ENCODE data around the gene CHRM1. TPM values are rescaled to one million over a fixed set of nuclear protein-coding genes. Genes with fewer than 3 reads are reported as not detected.

CHRM1 gene
- total RNA-seq = 4.7 TPM
- long read RNA-seq, transcript CHRM1-201 (2 exons, 2,964 nt) = major isoform, 17 of 19 reads
- long read RNA-seq, partial matches to known transcripts = 0 of 19 reads
- long read RNA-seq, other reads (novel, unspliced or antisense) = 1 of 19 reads

- Histone ChIP-seq H3K27ac (peak within 1 kb of the TSS; percentile 17), H3K9me3 (no peaks in the 10 kb centered on the region), H3K4me1 (peaks cover 22% of the 10 kb centered on the region), H3K4me3 (peak within 1 kb of the TSS; percentile 31), H3K27me3 (peaks cover 54% of the 10 kb centered on the region), H3K36me3 (no peaks in the 10 kb centered on the region)
- DNase-seq (no peak), ATAC-seq (peak; percentile 3)
- intact Hi-C loops (cut with DNase I) = no loop called here
- TF ChIP-seq, protein P1, sequence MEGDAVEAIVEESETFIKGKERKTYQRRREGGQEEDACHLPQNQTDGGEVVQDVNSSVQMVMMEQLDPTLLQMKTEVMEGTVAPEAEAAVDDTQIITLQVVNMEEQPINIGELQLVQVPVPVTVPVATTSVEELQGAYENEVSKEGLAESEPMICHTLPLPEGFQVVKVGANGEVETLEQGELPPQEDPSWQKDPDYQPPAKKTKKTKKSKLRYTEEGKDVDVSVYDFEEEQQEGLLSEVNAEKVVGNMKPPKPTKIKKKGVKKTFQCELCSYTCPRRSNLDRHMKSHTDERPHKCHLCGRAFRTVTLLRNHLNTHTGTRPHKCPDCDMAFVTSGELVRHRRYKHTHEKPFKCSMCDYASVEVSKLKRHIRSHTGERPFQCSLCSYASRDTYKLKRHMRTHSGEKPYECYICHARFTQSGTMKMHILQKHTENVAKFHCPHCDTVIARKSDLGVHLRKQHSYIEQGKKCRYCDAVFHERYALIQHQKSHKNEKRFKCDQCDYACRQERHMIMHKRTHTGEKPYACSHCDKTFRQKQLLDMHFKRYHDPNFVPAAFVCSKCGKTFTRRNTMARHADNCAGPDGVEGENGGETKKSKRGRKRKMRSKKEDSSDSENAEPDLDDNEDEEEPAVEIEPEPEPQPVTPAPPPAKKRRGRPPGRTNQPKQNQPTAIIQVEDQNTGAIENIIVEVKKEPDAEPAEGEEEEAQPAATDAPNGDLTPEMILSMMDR (IDR thresholded peaks at IDR 0.05) = no peak
Measured at GRCh38 chr11:62921201-62921572, at the start of gene CHRM1. Gene CHRM1 (minus strand): TSS chr11:62921363. CDS start chr11:62911100, 10,263 bp downstream.

DNA sequence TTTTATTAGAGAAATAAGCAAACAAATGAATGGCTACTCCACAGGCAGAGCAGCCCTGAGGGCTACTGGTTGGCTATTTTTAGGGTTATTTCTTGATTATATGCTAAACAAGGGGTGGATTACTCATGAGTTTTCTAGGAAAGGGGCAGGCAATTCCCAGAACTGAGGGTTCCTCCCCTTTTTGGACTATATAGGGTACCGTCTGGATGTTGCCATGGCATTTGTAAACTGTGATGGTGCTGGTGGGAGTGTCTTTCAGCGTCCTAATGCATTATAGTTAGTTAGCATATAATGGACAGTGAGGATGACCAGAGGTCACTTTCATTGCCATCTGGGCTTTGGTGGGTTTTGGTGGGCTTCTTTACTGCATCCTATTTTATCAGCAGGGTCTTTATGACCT is 44.4 kb upstream of the CHRM1 start:
- Histone ChIP-seq H3K9me3 (no peaks in the 10 kb centered on the region), H3K27ac (no peak overlapping the region), H3K27me3 (peaks cover 6% of the 10 kb centered on the region), H3K36me3 (no peaks in the 10 kb centered on the region), H3K4me1 (no peaks in the 10 kb centered on the region), H3K4me3 (no peak overlapping the region)
- intact Hi-C loops (cut with DNase I) = no loop called here
- TF ChIP-seq, protein P1 (IDR thresholded peaks at IDR 0.05) = no peak
- ATAC-seq (no peak), DNase-seq (no peak)

- no peak for DNase-seq
- intact Hi-C loops (cut with DNase I) = no loop called here
Measured at GRCh38 chr11:62962391-62962790, 41.2 kb upstream of the CHRM1 start.

GRCh38 chr11:62961017-62961570 is 39.9 kb upstream of the CHRM1 start:
- Histone ChIP-seq H3K27ac (no peak overlapping the region), H3K36me3 (no peaks in the 10 kb centered on the region), H3K4me1 (peaks cover 13% of the 10 kb centered on the region), H3K27me3 (no peaks in the 10 kb centered on the region), H3K9me3 (no peaks in the 10 kb centered on the region), H3K4me3 (no peak overlapping the region)
- no peak for ATAC-seq
- intact Hi-C loops (cut with DNase I) = no loop called here
- DNase-seq = no peak
- TF ChIP-seq, protein P1 (IDR thresholded peaks at IDR 0.05) = no peak

More at GRCh38 chr11:62962391-62962790, 41.2 kb upstream of the CHRM1 start:
- TF ChIP-seq, protein P1 (IDR thresholded peaks at IDR 0.05) = no peak
- no peak for ATAC-seq
- H3K36me3 ChIP-seq = no peaks in the 10 kb centered on the region
- H3K9me3 ChIP-seq = no peaks in the 10 kb centered on the region
- no peaks in the 10 kb centered on the region for H3K27me3 ChIP-seq
- H3K27ac ChIP-seq = no peak overlapping the region
- no peak overlapping the region for H3K4me3 ChIP-seq
- peaks cover 13% of the 10 kb centered on the region for H3K4me1 ChIP-seq

GRCh38 chr11:62959422-62959980 is 38.3 kb upstream of the CHRM1 start:
- no peak overlapping the region for H3K27ac ChIP-seq
- TF ChIP-seq, protein P1 (IDR thresholded peaks at IDR 0.05) = no peak
- intact Hi-C loops (cut with DNase I) = no loop called here

More at GRCh38 chr11:62959422-62959980, 38.3 kb upstream of the CHRM1 start:
- Histone ChIP-seq H3K4me3 (no peak overlapping the region), H3K36me3 (no peaks in the 10 kb centered on the region), H3K9me3 (no peaks in the 10 kb centered on the region), H3K4me1 (peaks cover 13% of the 10 kb centered on the region), H3K27me3 (no peaks in the 10 kb centered on the region)
- DNase-seq (no peak), ATAC-seq (no peak)

Measured in upper lobe of right lung (tissue), 1 donor.